ENCODE results near the gene ST6GALNAC3. TPM values are rescaled to one million over a fixed set of nuclear protein-coding genes. Genes with fewer than 3 reads are reported as not detected.

The ST6GALNAC3 gene
- total RNA-seq, 2 experiments from 2014 or later: 0.50 to 1.2 TPM

DNA sequence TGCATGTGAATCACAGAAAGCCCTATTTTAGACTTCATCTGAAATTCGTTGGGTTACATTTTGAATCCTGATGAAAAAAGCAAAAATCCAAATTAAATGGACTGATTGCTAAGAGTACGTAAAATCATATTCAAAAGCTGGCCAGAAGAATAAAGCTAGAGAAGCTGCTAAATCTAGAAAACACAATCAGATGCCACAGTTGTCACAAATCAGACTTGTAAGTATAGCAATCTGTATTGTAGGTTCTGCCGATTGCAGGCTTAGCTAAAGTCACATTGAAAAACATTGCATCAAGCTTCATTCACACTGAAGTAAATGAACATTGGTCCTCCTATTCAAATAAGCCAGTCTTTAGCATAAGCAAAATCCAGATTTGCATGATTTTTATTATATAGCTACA lies 557.6 kb downstream of the ST6GALNAC3 start:
- no peak overlapping the region for H3K27ac ChIP-seq (ENCODE audit: low read depth, low read length, poor library complexity, severe bottlenecking)
- no peaks in the 10 kb centered on the region for H3K36me3 ChIP-seq (ENCODE audit: insufficient read depth, low read length)
- BruUV-seq (replicated peaks): no TSS peak
- H4K20me1 ChIP-seq (ENCODE audit: insufficient read depth, low read length): no peaks in the 10 kb centered on the region
- H3K79me2 ChIP-seq (ENCODE audit: insufficient read depth, low read depth, low read length): no peaks in the 10 kb centered on the region
- H3K9me3 ChIP-seq (ENCODE audit: low read length): no peaks in the 10 kb centered on the region
- no peak overlapping the region for H3K4me2 ChIP-seq (ENCODE audit: low read length)
- no peak for DNase-seq (ENCODE audit: low spot score)
- ChIA-PET CTCF (ENCODE audit: unreplicated experiment) (interaction anchor here (0.5 kb wide), 1 partner anchor 861 kb away, joined by 6 read pairs; no protein-coding TSS in a partner anchor), POLR2A (interaction anchor here (1.2 kb wide), 2 partner anchors 12 to 23 kb away, joined by 3 to 5 read pairs; no protein-coding TSS in a partner anchor)
- no peaks in the 10 kb centered on the region for H3K9me2 ChIP-seq (ENCODE audit: insufficient read depth, low read length)
- H2AFZ ChIP-seq (ENCODE audit: low read length): no peak overlapping the region
- H3K4me1 ChIP-seq (ENCODE audit: insufficient read depth, low read length, poor library complexity, severe bottlenecking): no peaks in the 10 kb centered on the region
- no peak for TF ChIP-seq EZH2phosphoT487 (IDR thresholded peaks at IDR 0.05; ENCODE audit: borderline replicate concordance, low read depth, low read length)
- TF ChIP-seq, protein P1, sequence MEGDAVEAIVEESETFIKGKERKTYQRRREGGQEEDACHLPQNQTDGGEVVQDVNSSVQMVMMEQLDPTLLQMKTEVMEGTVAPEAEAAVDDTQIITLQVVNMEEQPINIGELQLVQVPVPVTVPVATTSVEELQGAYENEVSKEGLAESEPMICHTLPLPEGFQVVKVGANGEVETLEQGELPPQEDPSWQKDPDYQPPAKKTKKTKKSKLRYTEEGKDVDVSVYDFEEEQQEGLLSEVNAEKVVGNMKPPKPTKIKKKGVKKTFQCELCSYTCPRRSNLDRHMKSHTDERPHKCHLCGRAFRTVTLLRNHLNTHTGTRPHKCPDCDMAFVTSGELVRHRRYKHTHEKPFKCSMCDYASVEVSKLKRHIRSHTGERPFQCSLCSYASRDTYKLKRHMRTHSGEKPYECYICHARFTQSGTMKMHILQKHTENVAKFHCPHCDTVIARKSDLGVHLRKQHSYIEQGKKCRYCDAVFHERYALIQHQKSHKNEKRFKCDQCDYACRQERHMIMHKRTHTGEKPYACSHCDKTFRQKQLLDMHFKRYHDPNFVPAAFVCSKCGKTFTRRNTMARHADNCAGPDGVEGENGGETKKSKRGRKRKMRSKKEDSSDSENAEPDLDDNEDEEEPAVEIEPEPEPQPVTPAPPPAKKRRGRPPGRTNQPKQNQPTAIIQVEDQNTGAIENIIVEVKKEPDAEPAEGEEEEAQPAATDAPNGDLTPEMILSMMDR (conservative IDR thresholded peaks at IDR 0.05; ENCODE audit: low read length): no peak
- intact Hi-C loops (cut with micrococcal nuclease; ENCODE audit: unreplicated experiment): no loop called here
- H3K4me3 ChIP-seq (ENCODE audit: low read depth, low read length, poor library complexity, severe bottlenecking): no peak overlapping the region

DNA sequence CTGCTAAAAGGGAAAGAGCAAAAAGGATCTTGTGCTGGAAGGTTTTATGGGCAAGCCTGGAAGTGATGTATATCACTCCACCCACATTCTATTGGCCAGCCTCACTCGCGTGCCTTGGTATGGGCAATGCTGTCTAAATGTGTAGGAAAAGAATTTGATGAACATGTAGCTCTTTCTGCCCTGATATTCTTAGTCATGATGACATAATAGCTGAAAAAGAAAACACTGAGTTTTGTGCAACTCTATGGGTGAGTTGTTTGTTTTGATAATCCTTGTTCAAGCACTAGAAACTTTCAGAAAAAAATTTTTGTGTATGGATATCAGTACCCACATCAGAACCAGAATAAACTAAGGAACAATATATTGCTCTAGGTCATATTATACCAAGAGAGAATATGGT lies 561.2 kb downstream of the ST6GALNAC3 start:
- Histone ChIP-seq H3K4me3 (ENCODE audit: low read depth, low read length, poor library complexity, severe bottlenecking) (no peak overlapping the region), H3K9me2 (ENCODE audit: insufficient read depth, low read length) (no peaks in the 10 kb centered on the region), H3K4me2 (ENCODE audit: low read length) (no peak overlapping the region), H3K27ac (ENCODE audit: low read depth, low read length, poor library complexity, severe bottlenecking) (no peak overlapping the region), H3K36me3 (ENCODE audit: insufficient read depth, low read length) (no peaks in the 10 kb centered on the region), H3K9me3 (ENCODE audit: low read length) (no peaks in the 10 kb centered on the region), H3K4me1 (ENCODE audit: insufficient read depth, low read length, poor library complexity, severe bottlenecking) (no peaks in the 10 kb centered on the region), H3K79me2 (ENCODE audit: insufficient read depth, low read depth, low read length) (no peaks in the 10 kb centered on the region), H2AFZ (ENCODE audit: low read length) (no peak overlapping the region), H4K20me1 (ENCODE audit: insufficient read depth, low read length) (no peaks in the 10 kb centered on the region)
- DNase-seq (ENCODE audit: low spot score): no peak
- BruUV-seq (replicated peaks): no TSS peak
- ChIA-PET POLR2A (no interaction called here), CTCF (ENCODE audit: unreplicated experiment) (no interaction called here)
- intact Hi-C loops (cut with micrococcal nuclease; ENCODE audit: unreplicated experiment): no loop called here
- TF ChIP-seq, protein P1 (conservative IDR thresholded peaks at IDR 0.05; ENCODE audit: low read length): no peak
- TF ChIP-seq EZH2phosphoT487 (IDR thresholded peaks at IDR 0.05; ENCODE audit: borderline replicate concordance, low read depth, low read length): no peak

DNA sequence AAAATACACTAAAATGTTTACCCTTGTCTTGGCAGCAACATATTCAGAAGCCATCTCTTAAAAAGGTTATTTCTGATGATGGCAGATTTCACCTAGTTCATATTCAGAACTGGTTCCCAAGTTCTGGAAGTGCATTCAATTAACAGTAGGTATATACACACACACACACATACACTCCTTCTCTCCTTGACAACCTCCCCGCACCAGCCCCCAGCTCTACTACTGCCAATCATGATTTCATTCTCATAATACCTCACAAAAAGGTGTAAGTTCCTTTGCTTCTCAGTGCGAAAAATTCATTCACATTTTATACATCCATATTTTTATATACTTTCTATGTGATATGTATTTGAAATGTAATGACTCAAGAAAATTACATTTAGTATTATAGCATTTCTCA lies 564.6 kb downstream of the ST6GALNAC3 start:
- ChIA-PET POLR2A (no interaction called here), CTCF (ENCODE audit: unreplicated experiment) (no interaction called here)
- H3K4me3 ChIP-seq (ENCODE audit: low read depth, low read length, poor library complexity, severe bottlenecking): no peak overlapping the region
- H2AFZ ChIP-seq (ENCODE audit: low read length): no peak overlapping the region
- no peaks in the 10 kb centered on the region for H3K9me2 ChIP-seq (ENCODE audit: insufficient read depth, low read length)
- no peaks in the 10 kb centered on the region for H3K79me2 ChIP-seq (ENCODE audit: insufficient read depth, low read depth, low read length)
- BruUV-seq (replicated peaks): no TSS peak
- no peaks in the 10 kb centered on the region for H3K4me1 ChIP-seq (ENCODE audit: insufficient read depth, low read length, poor library complexity, severe bottlenecking)
- H3K36me3 ChIP-seq (ENCODE audit: insufficient read depth, low read length): no peaks in the 10 kb centered on the region
- H3K4me2 ChIP-seq (ENCODE audit: low read length): no peak overlapping the region
- H4K20me1 ChIP-seq (ENCODE audit: insufficient read depth, low read length): no peaks in the 10 kb centered on the region
- no peaks in the 10 kb centered on the region for H3K9me3 ChIP-seq (ENCODE audit: low read length)
- intact Hi-C loops (cut with micrococcal nuclease; ENCODE audit: unreplicated experiment): no loop called here
- no peak for DNase-seq (ENCODE audit: low spot score)
- TF ChIP-seq, protein P1 (conservative IDR thresholded peaks at IDR 0.05; ENCODE audit: low read length): no peak
- no peak overlapping the region for H3K27ac ChIP-seq (ENCODE audit: low read depth, low read length, poor library complexity, severe bottlenecking)

All from OCI-LY7 (cell line).